ENCODE results near the gene HPRT1.

The HPRT1 gene

DNA sequence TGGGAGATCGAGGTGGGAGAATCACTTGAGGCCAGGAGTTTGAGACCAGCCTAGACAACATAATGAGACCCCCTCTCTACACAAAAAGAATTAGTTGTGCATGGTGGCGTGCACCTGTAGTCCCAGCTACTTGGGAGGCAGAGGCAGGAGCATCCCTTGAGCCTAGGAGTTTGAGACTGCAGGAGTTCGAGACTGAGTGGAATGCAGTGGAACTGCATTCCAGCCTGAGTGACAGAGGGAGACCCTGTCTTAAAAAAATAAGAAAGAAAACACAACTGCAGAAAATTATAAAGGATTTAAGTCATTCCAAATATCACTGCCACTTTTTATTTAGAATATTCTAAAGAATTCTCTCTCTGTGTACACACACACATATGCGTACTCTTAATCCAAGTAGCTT lies 18.4 kb downstream of the HPRT1 start:
- no peak for DNase-seq

DNA sequence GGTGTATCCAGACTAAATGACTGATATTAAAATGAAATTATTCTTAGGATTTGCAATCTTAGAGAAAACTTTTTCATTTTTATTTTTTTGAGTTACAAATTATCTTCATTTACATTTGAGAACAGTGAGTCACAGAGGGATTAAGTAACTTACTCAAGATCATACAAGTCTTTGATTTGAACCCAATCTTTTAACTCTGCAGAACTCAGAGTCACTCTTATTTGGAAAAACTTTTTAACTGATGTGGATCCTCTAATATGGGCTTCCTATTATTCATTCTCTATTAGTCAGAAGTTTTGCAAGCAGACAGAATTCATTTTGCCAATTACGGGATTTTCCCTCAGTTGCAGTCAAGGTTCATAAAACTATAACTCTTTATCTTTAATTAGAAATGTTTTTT lies 20.1 kb downstream of the HPRT1 start:
- DNase-seq = no peak

DNA sequence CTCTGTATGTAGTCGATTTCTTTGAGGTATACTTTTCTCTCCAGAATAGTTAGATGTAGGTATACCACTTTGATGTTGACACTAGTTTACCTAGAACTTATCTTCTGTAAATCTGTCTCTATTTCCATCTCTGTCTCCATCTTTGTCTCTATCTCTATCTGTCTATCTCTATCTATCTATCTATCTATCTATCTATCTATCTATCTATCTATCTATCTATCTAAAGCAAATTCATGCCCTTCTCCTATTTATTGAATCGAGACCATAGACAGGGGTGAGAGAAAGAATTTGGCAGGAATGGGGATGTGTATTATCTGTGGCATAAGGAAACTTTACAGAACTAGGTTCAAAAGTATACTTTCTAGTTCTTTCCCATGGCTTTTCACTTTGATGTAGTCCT lies 21.4 kb downstream of the HPRT1 start:
- DNase-seq = no peak

DNA sequence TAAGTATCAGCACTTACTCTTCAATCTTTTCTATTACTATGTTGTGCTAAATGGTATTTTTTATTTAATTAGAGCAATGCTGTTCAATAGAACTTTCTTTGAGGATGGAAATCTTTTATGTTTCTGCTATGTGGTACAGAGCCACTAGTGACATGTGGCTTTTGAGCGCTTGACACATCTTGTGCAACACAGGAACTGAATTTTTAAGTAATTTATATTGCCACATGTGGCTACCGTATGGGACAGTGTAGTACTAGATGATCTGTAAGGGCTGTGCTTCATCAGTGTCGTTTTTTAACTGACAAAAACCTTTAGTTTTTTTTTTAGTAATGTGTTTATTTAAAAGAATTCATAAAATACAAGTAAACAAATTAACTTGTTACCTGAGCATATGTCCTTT lies 22.4 kb downstream of the HPRT1 start:
- no peak for DNase-seq

DNA sequence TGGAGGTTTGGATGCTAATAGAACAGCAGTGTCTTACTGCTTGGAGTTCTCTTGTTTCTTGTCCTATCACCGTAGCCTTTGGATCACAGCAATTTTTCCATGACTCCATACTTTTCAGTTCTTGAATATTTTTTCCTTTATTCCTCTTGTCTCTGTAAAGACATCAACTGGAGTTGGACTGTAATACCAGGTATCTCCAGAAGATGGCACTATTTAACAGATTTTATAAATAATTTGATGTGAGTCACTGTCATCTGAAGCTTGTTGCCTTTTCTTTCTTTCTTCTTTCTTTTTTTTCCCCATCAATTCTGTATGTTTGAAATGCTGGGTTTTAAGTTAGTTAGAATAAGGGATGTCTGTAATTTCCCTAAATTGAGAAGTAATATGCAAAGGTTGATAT lies 24.1 kb downstream of the HPRT1 start:
- no peak for DNase-seq

DNA sequence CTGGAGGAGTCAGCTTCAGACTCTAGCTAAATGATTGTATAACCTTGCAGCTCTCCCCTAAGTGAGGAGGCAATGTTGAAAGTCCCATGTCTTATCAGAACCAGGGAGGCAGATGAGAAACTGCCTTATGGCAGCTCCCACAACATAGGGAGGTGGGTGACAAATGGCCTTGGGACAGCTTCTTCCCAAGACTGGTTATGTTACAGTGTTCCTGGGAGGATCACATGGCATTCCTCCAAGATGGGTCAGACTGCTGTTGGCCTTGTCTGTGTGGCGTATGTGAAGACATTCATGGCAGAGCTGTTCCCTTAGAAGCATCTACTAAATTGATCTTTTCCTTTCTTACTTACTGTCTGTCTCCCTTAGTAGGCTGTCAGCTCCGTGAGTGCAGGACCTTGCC lies 42.0 kb downstream of the HPRT1 start:
- no peak for DNase-seq

DNA sequence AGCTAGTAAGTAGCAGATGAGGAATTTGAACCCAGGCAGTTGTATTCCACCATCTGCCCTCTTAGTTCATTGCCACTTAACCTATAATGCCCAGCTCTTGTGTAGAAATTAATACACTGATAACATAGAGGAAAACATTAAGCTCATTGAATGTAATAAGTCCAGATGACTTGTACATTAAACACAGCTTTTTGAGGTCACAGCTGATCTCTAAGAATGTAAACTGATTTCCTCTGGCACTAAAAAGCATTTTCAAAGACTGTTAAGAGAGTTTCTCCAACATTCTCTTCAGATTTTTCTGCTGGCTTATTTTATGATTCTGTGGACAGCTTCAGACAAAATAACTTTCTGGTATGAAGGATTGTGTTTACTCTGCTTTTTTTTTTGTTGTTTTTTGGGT lies 42.7 kb downstream of the HPRT1 start:
- no peak for DNase-seq

DNA sequence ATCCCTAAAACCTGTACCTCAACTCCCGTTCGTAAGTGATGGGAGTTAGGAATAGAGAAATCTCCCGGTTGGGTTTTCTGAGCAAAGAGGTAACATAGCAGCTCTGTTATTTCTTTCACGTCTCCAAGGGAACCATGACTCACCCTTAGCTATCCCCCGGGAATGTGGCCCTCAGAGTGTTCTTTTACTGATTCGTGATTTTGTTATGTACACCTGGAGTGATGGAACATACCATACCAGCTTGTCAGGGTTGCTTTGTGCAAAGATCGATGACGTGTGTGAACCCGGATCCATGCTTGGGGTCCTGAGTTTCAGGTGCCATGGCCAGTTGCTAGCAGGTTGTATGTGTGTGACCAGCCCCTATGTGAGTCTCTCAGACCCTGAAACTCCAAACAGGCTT lies 52.6 kb downstream of the HPRT1 start:
- no peak for DNase-seq

DNA sequence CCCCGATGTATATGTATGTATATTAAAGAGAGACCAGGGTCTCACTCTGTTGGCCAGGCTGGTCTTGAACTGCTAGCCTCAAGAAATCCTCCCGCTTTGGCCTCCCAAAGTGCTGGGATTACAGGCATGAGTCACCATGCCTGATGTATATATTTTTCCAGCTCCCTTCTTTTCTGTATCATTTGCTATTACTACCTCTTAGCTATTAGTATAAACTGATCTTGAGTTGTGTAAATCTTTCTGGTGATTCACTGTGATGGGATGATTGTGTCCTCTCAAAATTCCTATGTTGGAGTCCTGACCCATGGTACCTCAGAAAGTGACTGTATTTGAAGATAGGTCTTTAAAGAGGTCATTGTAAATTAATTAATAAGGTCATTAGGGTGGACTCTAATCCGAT lies 53.1 kb downstream of the HPRT1 start:
- no peak for DNase-seq

DNA sequence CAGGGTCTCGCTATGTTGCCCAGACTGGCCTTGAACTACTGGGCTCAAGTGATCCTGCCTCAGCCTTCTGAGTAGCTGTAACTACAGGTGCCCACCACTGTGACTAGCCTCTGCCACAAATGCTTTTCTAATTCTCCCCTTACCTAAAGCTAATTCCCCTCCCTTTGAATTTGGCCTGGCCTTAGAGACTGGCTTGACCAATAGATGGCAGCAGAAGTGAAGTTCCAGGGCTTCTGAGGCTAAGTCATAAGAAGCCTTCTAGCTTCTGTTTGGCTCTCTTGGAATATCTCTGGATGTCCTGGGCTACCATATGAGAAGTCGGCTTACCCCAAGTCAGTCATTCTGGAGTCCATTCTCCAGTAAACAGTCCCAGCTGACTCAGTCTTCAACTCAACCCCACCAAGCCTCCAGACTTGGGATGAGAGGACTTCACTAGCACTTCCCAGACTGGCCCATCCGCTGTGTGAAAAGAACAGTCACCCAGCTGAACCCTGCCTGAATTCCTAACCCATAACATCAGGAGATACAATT lies 61.0 kb downstream of the HPRT1 start:
- DNase-seq = no peak

DNA sequence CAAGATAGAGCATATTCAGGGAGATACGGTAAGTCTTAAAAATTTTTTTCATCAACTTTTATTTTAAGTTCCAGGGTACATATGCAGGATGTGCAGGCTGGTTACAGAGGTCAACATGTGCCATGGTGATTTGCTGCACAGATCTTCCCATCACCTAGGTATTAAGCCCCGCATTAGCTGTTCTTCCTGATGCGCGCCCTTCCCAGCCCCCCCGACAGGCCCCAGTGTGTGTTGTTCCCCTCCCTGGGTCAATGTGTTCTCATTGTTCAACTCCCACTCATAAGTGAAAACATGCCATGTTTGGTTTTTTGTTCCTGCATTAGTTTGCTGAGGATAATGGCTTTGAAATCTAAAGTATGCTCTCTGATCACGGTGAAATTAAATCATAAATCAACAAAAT lies 64.2 kb downstream of the HPRT1 start:
- DNase-seq = no peak

DNA sequence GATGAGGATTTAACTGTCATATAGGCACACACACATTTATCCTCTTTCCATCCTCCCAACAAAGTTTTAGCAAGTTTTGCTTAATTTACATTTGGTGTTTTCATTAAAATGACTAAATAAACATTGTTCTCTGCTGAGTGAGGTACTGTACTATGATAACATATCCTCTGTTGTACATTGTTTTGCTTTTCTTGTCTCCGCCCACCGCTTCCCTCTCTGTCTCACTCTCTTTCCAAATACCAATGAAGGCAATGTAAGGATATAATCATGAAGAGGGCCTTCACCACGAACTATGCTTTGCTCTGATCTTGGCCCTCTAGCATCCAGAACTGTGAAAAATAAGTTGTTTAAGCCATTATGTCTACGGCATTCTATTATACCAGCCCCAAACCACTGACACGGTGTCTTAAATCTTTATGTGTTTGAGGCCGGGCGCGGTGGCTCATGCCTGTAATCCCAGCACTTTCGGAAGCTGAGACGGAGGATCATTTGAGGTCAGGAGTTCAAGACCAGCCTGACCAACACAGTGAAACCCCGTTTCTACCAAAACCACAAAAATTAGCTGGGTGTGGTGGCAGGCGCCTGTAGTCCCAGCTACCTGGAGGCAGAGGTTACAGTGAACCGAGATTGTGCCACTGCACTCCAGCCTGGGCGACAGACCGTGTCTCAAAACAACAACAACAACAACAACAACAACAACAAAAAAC lies 65.3 kb downstream of the HPRT1 start:
- DNase-seq = no peak

DNA sequence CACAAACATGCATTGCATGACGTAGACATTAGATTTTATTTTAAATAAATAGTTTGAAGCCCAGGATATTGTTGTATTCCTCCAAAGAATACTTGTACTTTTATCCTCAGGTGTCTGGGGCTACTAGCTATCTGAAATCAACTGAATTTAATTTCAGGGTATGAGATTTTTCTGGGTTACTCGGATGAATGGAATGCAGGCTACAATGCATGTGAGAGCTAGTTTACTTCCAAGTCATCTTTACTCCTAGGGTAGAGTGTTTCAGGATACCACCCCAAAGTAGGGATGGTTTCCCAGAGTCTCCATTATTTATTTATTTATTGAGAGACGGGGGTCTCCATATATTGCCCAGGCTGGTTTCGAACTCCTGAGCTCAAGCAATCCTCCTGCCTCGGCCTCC lies 66.4 kb downstream of the HPRT1 start:
- no peak for DNase-seq

DNA sequence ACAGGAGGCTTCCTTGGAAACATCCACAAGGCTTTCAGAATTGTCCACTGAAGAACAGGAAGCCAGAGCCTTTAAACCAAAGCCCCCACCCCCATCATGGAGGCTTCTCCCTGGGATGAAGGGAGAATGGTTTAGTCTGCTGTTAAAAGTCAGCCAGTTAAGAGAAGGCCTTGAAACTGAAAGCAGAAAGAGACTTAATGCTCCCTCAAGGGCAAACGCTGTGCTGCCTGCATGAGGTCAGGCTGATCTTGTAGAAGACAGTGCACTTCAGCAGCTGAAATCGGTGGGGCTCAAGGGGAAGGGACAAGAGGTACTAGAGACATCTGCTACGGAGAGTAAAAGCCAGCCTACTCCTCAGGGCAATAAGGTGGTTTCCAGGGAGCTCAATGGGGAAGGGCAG lies 69.0 kb downstream of the HPRT1 start:
- no peak for DNase-seq

DNA sequence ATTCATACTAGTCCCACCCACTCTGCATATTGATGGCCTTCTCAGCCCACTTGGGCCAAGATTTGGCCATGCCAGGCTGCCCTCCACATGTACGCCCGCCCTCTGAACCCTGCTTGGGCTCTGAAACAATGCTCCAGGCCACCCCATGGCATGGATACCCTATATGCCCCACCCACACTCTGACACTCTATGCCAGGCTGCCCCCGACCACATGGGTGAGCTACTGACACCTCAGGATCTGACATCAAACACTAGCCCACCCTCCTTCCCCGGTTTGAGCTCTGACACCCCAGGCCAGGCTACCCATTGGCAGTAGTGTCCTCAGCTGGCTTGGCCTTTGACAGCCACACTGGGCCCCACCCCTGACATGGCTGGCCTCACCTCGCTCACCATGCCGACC lies 69.5 kb downstream of the HPRT1 start:
- DNase-seq = no peak

DNA sequence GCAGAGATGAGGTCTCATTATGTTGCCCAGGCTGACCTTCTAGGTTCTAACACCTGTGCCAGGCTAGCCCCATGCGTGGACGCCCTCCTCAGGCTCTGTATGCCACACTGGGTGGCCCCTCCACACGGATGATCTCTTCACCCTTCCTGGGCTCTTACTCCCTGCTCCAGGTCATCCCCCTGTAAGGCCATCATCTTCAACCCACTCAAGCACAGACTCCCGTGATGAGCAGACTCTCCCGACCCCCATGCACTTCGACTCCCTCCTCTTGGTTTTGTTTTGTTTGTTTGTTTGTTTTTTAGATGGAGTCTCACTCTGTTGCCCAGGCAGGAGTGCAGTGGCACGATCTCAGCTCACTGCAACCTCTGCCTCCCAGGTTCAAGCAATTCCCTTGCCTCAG lies 70.9 kb downstream of the HPRT1 start:
- no peak for DNase-seq

DNA sequence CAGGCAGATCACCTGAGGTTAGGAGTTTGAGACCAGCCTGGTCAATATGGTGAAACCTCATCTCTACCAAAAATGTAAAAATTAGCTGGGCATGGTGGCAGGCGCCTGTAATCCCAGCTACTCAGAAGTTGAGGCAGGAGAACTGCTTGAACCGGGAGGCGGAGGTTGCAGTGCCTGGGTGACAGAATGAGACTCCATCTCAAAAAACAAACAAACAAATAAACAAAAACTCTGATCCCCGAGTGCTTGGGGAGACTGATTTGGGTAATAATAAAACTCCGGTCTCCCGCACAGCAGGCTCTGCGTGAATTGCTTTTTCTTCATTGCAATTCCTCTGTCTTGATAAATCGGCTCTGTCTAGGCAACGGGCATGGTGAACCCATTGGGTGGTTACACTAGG lies 73.4 kb downstream of the HPRT1 start:
- DNase-seq = no peak

DNA sequence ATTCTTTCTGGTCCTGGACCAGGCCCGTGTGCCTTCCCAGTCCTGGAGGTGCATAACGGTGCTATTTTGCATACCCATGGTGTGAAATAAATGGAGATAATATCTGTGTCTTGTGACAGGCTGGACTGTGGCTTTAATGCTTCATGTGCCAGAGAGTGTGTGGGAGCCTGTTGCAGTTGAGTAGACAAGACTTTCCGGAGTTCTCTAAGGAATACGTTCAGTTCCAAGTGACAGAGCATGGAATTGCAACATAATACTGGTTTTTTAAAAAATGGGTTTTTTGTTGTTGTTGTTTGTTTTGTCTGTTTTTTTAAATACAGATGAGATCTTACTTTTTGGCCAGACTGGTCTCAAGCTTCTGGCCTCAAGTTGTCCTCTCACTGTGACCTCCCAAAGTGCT lies 74.0 kb downstream of the HPRT1 start:
- DNase-seq = no peak

DNA sequence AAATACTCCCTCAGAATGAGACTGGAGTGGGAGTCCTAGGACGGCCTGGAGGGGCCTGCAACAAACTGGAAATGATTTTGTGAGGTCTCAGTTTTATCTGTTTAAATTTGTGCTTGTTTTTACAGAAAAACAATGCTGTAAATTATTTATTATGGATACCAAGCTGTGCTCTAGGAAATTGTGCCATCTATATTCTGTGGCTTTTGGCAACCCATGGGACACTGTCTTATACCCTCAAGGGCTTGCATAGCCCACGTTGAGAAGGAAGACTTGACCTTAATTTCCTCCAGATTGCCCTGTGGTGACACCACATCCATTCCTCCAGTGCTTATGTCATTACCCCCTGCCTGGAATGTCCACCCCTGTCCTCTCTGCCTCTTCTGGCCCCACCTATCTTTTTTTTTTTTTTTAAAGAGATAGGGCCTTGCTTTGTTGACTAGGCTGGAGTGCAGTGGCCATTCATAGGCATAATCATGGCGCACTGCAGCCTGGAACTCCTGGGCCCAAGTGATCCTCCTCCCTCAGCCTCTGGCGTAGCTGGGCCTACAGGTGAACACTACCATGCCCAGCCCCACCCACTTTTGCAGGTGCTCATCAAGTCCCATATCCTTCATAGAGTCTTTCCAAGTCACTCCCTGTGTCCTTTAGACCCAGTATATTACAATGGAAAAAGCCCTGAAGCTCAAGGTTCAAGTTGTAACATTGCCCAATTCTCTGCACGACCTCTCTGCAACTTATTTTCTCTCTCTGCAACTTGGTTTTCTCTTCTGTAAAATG lies 77.4 kb downstream of the HPRT1 start:
- no peak for DNase-seq

DNA sequence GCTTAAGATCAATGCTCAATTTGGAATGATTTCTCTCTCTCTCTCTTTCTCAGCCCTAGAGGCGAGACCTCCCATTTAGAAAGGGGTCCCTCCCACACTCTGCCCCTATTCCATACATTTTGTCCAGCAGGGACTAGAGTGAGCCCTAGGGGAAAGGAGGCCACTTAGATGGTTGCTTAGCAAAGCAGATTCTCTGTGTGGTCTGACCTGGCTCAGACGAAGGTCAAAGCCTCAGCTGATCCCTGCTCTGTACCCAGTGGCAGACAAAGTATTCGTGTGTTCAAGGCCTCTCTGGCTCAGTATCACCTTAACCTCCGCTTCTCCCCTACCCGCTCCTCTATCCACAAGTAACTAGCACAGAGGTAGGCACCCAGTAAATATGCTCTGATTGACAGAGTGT lies 78.4 kb downstream of the HPRT1 start:
- no peak for DNase-seq

DNA sequence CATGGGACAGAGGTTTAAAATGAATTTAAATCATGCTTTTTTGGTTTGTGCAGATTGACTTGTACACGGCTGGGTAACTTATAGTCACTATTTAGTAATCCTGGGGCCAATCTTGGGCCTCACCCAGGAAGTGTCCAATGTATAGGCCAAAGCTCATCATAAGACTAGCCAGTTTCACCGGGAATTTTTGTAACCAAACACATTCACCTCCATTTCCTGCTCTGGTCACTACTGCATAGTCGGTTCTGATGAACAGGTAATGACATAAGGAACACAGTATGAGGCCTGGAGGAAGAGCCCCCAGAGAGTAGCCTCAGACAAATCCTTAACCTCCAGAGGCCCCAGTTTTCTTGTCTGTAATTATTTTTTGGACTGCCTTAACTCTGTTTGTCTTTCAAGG lies 81.9 kb downstream of the HPRT1 start:
- DNase-seq = no peak

DNA sequence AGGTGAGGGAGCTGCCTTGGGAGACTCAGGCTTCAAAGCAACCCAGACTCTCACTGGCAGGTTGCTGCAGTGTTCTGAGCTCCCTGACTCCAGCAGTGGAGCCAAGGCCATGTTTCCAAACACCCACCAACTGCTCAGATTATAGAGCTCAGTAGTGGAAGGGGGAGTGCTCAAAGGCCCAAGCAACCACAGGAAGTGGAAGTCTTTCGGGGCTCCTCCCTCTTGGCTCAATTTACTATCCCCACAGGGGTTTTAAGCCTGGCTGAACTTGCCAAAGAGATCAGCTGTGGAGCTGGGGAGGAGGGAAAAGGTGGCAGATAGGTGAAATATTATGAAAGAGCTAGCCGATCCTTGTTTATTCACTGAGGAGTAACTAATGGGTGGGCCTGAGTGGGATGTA lies 82.5 kb downstream of the HPRT1 start:
- no peak for DNase-seq

DNA sequence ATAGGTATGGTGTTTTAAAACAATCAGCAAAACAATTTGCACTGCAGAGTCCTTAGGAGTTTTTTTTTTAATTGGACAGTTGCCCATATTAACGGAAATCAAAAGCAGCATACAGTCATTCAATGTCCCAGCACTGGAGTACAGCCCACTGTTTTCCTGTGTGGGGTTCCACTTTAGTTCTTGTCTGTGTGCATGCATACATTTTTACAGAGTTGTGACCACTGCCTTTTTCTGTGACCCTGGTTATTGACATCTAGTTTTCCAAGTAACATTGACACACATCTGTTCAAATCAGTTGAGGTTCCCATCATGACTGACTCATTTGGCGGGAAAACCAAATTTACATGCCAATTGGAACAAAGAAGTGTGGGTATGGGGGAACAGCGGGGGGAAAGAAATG lies 83.3 kb downstream of the HPRT1 start:
- DNase-seq = no peak

DNA sequence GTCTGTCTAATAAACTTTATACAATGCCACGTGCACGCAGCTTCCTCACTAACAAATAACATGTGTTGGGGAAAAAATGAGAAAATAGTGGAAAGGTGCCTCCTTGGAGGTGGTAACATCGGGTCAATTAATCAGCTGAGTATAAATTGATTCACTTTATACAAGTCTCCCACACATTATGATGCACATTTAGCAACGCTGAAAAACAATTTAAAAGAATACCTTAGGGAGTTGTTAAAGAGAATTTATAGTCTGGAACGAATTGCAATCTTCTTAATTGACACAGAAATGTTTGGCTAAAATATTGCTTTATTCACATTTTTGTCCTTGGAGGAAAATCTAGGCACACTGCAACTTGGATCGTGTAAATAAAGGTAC lies 84.2 kb downstream of the HPRT1 start:
- no peak for DNase-seq

Measured in activated CD4-positive, CD25-positive, alpha-beta regulatory T cell (primary cell).